Adrenal gland (tissue), 5 donors: ENCODE results near the gene MYO1B.

Experiments used
- POLR2A ChIP-seq, 2 donors: fragments of 450-650 bp; IDR thresholded peaks; one replicate each; pipeline ENCODE4 v1.6.1; 2017; ENCODE audit warnings: antibody characterized with exemption in 2 of 2, mild to moderate bottlenecking in 2 of 2, moderate library complexity in 1 of 2
- TF ChIP-seq, protein P1 (sequence below), 6 experiments: fragments of 450-650 bp in 4 of 6; fragments of 200-600 bp in 2 of 6; sonication (generic) in 1 of 6; IDR thresholded peaks; 1 replicate in 5 of 6; 2 replicates in 1 of 6; pipeline versions ENCODE4 v1.5.1 to v1.8.0; 2016 to 2021; ENCODE audit warnings: antibody characterized with exemption in 6 of 6, mild to moderate bottlenecking in 2 of 6, moderate library complexity in 1 of 6
- donor health status: DM: no; HTN: no; CAD: no.

DNA sequence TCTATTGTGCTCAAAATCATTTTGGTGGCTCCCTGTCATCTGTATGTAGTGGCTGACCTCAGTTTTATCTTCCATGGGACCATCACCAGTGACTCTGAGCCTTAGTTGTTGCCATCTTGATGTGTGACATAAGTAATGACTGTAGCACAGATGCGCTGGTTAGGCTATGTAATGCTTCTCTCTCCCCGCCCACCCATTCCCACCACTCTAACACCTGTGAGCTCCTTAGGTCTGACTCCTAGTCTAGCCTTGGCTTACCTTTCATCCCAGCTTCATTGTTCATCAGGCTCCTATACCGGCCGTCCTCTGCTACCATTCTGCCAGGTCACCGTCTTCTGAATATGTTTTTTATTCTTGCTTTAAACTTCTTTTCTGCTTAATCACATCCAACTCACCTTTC lies 17.2 kb downstream of the MYO1B start:
- no peak for TF ChIP-seq POLR2A (IDR thresholded peaks at IDR 0.05)
- TF ChIP-seq, protein P1, sequence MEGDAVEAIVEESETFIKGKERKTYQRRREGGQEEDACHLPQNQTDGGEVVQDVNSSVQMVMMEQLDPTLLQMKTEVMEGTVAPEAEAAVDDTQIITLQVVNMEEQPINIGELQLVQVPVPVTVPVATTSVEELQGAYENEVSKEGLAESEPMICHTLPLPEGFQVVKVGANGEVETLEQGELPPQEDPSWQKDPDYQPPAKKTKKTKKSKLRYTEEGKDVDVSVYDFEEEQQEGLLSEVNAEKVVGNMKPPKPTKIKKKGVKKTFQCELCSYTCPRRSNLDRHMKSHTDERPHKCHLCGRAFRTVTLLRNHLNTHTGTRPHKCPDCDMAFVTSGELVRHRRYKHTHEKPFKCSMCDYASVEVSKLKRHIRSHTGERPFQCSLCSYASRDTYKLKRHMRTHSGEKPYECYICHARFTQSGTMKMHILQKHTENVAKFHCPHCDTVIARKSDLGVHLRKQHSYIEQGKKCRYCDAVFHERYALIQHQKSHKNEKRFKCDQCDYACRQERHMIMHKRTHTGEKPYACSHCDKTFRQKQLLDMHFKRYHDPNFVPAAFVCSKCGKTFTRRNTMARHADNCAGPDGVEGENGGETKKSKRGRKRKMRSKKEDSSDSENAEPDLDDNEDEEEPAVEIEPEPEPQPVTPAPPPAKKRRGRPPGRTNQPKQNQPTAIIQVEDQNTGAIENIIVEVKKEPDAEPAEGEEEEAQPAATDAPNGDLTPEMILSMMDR (IDR thresholded peaks at IDR 0.05) = no peak
